SK-N-DZ (cell line): Measurements from ENCODE around the gene DPM1.

Experiments
- DNase-seq: peaks from one replicate; pipeline ENCODE4 v3.0.0-alpha.2; 2015; ENCODE audit warnings: low spot score

Gene DPM1

GRCh38 chr20:50900261-50900660 lies 58.1 kb downstream of the DPM1 start:
- no peak for DNase-seq

GRCh38 chr20:50898475-50898874 lies 59.9 kb downstream of the DPM1 start:
- no peak for DNase-seq

DNA sequence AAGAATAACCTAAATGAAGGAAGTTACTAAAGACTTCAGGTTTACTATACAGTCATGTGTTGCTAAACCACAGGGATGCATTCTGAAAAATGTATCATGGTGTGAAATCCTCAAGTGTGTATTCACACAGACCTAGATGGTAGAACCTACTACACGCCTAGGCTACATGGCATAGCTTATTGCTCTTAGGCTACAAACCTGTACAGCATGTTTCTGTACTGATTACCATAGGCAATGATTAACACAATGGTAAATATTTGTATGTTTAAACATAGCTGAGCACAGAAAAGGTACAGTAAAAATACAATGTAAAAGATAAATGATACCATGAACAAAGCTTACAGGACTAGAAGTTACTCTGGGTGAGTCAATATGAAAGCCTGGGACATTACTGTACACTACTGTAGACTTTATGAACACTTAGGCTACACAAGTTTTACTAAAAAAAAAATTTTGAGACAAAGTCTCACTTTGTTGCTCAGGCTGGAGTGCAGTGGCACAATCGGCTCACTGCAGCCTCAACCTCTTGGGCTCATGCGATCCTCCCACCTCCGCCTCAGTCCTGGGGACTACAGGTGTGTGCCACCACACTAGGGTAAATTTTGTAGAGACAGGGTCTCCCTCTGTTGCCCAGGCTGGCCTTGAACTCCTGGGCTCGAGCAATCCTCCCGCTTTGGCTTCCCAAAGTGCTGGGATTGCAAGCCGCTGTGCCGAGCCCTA lies 63.1 kb downstream of the DPM1 start:
- DNase-seq = no peak

- DNase-seq = no peak
Measured at GRCh38 chr20:50893620-50894019, 64.7 kb downstream of the DPM1 start.

GRCh38 chr20:50892394-50892793 lies 65.9 kb downstream of the DPM1 start:
- DNase-seq = no peak

DNA sequence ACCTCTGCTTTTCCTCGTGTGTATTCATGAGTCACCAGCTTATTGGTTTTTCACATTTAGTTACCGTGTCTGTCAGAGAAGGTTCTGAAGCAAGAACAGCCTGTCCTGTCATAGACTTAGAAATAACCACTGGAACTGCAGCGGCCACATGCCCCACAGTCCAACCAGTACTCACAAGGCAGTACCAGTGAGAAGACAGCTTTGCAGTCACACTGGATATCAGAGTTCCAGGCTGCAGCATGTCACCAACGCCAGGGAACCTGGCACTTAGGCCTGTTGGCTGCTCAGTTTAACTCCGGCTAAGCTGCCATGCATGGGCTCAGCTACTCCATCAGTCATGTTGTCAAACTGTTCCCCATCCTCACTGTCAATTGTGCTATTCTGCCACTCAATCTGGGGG lies 67.2 kb downstream of the DPM1 start:
- no peak for DNase-seq

GRCh38 chr20:50887576-50887975 lies 70.8 kb downstream of the DPM1 start:
- DNase-seq = no peak

DNA sequence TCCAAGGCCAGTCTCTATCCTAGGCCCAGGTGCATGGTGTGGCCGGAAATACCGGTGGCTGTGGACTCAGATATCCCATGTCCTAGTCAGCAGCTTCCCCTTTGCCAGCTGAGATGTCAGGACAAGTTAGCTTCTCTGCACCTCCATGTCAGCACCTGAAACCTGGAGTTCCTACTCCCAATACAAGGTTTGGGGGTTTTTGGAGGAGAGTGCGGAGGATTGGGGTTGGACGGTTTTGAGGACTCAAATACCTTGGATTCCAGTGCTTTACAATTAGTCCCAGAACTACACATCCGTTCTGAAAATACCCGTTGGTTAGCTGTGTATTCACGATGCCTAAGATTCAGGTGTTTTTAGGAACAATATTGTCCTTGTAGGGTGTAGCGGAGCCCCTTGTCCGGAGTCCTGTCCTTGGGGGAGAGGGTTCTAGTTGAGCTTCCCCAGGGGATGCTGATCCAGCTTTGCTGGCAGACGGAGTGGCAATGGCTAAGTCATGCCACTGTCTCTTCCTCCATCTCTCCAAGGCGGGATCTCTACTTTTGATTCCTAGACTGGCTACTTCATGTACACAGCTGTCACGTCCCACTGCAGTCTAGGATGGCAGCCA lies 72.0 kb downstream of the DPM1 start:
- no peak for DNase-seq

DNA sequence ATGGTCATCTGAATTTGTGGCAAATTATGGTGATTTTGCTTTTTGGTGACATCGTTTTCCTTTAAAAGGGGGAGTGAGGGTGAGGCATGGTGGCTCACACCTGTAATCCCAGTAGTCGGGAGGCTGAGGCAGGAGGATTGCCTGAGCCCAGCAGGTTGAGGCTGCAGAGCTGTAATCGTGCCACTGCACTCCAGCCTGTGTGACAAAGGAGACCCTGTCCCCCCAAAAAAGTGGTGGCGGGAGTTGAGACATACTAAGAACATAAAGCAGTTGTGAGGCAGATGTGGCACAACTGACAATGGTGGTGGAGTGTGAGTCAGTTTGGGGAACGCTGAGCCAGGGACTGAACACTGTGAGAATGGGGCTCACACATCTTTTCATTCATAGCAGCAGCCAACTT lies 72.6 kb downstream of the DPM1 start:
- no peak for DNase-seq

DNA sequence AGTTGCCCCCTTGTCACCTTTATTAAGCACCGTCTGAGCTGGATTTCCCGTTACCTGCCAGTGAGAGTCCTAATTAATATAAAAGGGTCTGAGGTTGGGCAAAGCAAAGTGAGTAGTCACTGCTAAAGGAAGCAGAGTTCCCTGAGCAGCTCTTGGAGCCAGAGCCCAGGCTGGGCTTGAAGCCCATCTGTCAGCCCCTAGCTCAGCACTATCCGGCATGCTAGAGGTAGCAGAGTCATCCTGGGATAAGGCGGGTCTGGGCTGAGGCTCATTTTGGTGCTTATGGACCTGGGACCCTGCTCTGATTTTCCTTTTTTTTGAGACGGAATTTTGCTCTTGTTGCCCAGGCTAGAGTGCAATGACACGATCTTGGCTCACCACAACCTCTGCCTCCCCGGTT lies 73.3 kb downstream of the DPM1 start:
- DNase-seq = no peak
